D721Med (cell line): Measurements from ENCODE around the gene WDR5.

Source experiments
- DNase-seq: peaks from one replicate; pipeline ENCODE4 v3.0.0; 2011; ENCODE audit warnings: low spot score; ENCODE audit not compliant: insufficient read length
- FAIRE-seq: peaks from 2 replicates; lab custom pipeline; 2011; peaks lifted over from hg19 to GRCh38; lab: Jason Lieb, UNC
- TF ChIP-seq, protein P1 (sequence below): IDR thresholded peaks from 2 replicates; pipeline ENCODE4 v1.5.1; 2012; ENCODE audit warnings: mild to moderate bottlenecking, control low read depth; ENCODE audit not compliant: insufficient read depth; ENCODE audit errors: missing control alignments

Gene WDR5

DNA sequence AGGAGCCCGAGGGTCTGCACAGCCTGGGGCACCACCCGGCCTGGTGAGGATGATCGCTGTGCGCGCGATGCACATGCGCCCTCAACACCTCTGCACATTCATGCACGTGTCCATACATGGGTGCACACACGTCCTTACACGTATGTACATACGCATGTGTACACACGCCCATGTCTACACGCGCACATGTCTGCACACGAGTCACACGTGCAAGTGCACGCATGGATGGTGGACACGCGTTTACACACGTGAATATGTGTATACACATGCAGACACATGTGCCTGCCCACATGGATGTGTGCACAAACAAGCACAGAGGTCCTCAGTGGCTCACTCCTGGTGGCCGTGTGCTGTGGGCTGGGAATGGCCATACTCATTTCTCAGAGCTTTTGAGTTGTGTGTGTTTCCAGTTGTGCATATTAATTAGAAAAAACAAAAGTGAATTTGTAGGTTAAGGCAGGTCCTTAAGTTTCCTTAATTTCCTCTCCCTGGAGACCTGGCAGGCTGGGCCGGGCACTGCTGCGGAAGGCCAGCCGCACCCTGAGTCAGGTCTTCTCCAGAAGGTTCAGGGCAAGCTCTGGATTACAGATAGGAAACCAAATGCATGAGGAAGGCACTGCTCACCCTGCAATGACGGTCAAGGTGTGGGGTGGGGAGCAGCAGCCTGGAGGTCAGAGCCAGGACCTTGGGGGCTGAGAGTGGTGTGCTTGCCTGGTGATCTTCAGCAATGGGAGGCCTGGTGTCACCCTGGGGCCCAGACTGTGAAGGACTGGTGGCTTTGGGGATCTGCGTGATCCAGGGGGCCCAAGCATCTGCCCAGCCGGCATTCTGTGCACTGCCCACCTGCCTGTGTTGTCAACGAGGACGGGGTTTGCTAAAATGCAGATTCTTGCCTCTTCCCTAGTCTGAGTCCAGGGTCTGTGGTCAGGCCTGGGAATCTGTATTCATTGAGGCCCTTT lies 29.8 kb downstream of the WDR5 start:
- TF ChIP-seq, protein P1, sequence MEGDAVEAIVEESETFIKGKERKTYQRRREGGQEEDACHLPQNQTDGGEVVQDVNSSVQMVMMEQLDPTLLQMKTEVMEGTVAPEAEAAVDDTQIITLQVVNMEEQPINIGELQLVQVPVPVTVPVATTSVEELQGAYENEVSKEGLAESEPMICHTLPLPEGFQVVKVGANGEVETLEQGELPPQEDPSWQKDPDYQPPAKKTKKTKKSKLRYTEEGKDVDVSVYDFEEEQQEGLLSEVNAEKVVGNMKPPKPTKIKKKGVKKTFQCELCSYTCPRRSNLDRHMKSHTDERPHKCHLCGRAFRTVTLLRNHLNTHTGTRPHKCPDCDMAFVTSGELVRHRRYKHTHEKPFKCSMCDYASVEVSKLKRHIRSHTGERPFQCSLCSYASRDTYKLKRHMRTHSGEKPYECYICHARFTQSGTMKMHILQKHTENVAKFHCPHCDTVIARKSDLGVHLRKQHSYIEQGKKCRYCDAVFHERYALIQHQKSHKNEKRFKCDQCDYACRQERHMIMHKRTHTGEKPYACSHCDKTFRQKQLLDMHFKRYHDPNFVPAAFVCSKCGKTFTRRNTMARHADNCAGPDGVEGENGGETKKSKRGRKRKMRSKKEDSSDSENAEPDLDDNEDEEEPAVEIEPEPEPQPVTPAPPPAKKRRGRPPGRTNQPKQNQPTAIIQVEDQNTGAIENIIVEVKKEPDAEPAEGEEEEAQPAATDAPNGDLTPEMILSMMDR = no peak
- no peak for DNase-seq
- FAIRE-seq = no peak

- FAIRE-seq = no peak
- DNase-seq = no peak
- TF ChIP-seq, protein P1 = no peak
Measured at GRCh38 chr9:134166374-134166773, 30.5 kb downstream of the WDR5 start.

DNA sequence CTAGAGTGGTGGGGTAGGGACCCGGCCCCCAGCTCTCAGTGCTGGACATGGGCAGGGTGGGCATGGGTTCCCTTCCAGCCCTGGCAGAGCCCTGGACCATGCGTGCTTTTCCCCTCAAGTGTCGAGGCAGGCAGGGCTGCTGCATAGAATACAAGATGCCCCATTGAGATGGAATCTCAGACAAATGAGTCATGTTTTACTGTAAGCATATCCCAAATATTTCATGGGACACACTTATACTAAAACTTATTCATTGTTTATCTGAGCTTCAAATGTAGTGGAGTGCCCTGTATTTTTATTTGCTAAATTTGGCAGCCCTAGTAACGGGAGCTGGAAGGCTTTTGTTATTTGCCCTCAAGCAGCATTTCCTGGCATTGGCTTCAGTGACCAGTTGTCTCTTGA lies 31.6 kb downstream of the WDR5 start:
- TF ChIP-seq, protein P1 = no peak
- DNase-seq = no peak
- FAIRE-seq = no peak

DNA sequence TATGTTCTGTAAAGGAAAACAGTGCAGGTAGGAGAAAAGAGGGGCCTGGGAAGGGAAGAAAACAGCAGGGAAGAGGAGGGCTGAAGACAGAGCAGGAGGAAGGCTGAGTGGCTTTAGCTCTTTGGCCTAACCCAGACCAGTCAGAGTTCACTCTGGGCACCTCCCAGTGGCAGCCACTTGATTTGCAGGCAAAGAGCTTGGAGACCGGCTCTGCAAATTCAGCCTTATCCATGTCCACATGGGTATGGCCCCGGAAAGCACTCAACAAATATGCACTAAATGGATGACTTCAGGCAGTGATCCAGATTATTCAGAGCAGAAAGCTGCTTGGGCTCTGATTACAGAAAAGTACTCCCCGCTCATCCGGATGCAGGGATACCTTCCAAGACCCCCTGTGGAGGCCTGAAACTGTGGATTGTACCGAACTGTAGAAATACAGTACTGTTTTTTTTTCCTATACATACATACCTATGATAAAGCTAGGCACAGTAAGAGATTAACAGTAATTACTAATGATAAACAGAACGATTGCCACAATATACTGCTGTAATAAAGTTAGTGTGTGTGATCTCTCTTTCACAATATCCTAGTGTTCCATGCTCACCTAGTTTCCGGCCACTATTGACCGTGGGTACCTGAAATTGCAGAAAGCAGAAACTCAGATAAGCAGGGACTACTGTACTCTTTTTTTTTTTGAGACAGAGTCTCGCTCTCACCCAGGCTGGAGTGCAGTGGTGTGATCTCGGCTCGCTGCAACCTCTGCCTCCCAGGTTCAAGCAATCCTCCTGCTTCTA lies 33.1 kb downstream of the WDR5 start:
- FAIRE-seq (no peak), DNase-seq (no peak)
- TF ChIP-seq, protein P1 = no peak

- TF ChIP-seq, protein P1 = no peak
- DNase-seq = no peak
- FAIRE-seq = no peak
Measured at GRCh38 chr9:134169724-134170401, 34.0 kb downstream of the WDR5 start.

DNA sequence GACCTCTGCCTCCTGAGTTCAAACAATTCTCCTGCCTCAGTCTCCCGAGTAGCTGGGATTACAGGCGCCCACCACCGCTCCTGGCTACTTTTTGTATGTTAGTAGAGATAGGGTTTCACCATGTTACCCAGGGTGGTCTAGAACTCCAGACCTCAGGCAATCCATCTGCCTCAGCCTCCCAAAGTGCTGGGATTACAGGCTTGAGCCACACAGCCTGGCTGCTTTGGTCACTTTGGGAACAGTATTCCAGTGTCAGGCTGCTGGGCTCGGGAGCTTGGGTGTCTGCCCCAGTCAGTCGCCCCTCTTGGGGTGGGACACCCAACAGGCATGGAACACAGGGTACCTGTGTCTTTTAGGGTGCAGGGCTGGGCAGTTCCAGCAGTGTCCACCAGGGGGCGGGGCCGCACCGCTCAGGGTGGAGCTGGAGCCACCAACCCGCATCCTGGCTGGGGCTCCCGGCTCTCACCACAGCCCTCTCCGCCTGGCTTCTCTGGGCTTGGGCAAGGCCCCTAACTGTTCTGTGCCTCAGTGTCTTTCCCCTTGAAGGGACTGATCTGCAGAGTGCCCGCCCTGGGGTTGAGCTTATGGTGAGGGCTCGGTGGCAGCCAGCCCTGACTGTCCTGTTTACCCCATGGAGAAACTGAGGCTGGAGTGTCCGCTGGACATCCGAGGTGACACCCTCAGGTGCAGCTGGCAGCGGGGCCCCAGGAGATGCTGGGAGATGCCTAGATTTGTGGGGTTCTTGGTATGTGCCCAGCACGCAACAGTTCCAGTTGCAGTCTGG lies 34.8 kb downstream of the WDR5 start:
- no peak for DNase-seq
- no peak for FAIRE-seq
- TF ChIP-seq, protein P1 = no peak
